ENCODE data around the gene ORAI1. TPM values are rescaled to one million over a fixed set of nuclear protein-coding genes. Genes with fewer than 3 reads are reported as not detected.
A peak's percentile ranks its signal among the peaks of the same experiment; 100 is the strongest.

ORAI1 gene
- total and polyA plus RNA-seq, 2 of the 13 experiments (the other 11 are each of a cell fraction or from before 2014, with no cell fraction given) = 9.2 to 17.2 TPM

DNA sequence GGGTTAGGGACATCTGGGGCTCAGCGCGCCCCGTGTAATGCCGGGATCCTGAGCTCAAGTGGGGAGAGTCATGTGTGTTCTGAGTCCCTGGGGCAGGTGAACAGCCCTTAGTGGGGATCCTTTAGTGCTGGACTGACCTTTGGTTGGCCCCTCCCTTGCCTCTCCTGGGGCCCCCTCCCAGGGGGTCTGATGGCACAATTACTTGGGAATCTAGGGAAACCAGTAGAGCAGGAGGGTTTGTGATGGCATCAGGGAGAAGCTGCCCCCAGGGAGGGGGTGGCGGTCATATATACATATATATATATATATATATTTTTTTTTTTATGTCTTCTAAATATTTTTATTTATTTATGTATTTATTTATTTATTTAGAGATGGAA lies 43.2 kb downstream of the ORAI1 start, which contains the start of gene MORN3 (continued):
- TF ChIP-seq, protein P1, sequence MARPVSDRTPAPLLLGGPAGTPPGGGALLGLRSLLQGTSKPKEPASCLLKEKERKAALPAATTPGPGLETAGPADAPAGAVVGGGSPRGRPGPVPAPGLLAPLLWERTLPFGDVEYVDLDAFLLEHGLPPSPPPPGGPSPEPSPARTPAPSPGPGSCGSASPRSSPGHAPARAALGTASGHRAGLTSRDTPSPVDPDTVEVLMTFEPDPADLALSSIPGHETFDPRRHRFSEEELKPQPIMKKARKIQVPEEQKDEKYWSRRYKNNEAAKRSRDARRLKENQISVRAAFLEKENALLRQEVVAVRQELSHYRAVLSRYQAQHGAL (CRISPR knock-in tag; IDR thresholded peaks at IDR 0.05; ENCODE audit: not compliant biosample characterization) = no peak
- TF ChIP-seq, protein P2, sequence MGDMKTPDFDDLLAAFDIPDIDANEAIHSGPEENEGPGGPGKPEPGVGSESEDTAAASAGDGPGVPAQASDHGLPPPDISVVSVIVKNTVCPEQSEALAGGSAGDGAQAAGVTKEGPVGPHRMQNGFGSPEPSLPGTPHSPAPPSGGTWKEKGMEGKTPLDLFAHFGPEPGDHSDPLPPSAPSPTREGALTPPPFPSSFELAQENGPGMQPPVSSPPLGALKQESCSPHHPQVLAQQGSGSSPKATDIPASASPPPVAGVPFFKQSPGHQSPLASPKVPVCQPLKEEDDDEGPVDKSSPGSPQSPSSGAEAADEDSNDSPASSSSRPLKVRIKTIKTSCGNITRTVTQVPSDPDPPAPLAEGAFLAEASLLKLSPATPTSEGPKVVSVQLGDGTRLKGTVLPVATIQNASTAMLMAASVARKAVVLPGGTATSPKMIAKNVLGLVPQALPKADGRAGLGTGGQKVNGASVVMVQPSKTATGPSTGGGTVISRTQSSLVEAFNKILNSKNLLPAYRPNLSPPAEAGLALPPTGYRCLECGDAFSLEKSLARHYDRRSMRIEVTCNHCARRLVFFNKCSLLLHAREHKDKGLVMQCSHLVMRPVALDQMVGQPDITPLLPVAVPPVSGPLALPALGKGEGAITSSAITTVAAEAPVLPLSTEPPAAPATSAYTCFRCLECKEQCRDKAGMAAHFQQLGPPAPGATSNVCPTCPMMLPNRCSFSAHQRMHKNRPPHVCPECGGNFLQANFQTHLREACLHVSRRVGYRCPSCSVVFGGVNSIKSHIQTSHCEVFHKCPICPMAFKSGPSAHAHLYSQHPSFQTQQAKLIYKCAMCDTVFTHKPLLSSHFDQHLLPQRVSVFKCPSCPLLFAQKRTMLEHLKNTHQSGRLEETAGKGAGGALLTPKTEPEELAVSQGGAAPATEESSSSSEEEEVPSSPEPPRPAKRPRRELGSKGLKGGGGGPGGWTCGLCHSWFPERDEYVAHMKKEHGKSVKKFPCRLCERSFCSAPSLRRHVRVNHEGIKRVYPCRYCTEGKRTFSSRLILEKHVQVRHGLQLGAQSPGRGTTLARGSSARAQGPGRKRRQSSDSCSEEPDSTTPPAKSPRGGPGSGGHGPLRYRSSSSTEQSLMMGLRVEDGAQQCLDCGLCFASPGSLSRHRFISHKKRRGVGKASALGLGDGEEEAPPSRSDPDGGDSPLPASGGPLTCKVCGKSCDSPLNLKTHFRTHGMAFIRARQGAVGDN (CRISPR knock-in tag; IDR thresholded peaks at IDR 0.05) = 0 out of 2 replicates have a peak, but pooled peaks have one; percentile 12
- no peak for TF ChIP-seq KLF12 (CRISPR knock-in tag; IDR thresholded peaks at IDR 0.05; ENCODE audit: borderline replicate concordance)
- TF ChIP-seq POLR2A (IDR thresholded peaks at IDR 0.05; ENCODE audit: insufficient read depth in 1 of 2, low read depth in 2 of 2, low read length in 2 of 2) = no peak
- TF ChIP-seq, protein P3, sequence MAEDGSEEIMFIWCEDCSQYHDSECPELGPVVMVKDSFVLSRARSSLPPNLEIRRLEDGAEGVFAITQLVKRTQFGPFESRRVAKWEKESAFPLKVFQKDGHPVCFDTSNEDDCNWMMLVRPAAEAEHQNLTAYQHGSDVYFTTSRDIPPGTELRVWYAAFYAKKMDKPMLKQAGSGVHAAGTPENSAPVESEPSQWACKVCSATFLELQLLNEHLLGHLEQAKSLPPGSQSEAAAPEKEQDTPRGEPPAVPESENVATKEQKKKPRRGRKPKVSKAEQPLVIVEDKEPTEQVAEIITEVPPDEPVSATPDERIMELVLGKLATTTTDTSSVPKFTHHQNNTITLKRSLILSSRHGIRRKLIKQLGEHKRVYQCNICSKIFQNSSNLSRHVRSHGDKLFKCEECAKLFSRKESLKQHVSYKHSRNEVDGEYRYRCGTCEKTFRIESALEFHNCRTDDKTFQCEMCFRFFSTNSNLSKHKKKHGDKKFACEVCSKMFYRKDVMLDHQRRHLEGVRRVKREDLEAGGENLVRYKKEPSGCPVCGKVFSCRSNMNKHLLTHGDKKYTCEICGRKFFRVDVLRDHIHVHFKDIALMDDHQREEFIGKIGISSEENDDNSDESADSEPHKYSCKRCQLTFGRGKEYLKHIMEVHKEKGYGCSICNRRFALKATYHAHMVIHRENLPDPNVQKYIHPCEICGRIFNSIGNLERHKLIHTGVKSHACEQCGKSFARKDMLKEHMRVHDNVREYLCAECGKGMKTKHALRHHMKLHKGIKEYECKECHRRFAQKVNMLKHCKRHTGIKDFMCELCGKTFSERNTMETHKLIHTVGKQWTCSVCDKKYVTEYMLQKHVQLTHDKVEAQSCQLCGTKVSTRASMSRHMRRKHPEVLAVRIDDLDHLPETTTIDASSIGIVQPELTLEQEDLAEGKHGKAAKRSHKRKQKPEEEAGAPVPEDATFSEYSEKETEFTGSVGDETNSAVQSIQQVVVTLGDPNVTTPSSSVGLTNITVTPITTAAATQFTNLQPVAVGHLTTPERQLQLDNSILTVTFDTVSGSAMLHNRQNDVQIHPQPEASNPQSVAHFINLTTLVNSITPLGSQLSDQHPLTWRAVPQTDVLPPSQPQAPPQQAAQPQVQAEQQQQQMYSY (CRISPR knock-in tag; IDR thresholded peaks at IDR 0.05) = no peak
- TF ChIP-seq, protein P4, sequence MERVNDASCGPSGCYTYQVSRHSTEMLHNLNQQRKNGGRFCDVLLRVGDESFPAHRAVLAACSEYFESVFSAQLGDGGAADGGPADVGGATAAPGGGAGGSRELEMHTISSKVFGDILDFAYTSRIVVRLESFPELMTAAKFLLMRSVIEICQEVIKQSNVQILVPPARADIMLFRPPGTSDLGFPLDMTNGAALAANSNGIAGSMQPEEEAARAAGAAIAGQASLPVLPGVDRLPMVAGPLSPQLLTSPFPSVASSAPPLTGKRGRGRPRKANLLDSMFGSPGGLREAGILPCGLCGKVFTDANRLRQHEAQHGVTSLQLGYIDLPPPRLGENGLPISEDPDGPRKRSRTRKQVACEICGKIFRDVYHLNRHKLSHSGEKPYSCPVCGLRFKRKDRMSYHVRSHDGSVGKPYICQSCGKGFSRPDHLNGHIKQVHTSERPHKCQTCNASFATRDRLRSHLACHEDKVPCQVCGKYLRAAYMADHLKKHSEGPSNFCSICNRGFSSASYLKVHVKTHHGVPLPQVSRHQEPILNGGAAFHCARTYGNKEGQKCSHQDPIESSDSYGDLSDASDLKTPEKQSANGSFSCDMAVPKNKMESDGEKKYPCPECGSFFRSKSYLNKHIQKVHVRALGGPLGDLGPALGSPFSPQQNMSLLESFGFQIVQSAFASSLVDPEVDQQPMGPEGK (CRISPR knock-in tag; IDR thresholded peaks at IDR 0.05) = peak; percentile 60; the same call in 1 of the 2 replicates
- no peak for TF ChIP-seq CREM (IDR thresholded peaks at IDR 0.05)
- TF ChIP-seq CREM (CRISPR knock-in tag; IDR thresholded peaks at IDR 0.05) = no peak
- TF ChIP-seq, protein P5, sequence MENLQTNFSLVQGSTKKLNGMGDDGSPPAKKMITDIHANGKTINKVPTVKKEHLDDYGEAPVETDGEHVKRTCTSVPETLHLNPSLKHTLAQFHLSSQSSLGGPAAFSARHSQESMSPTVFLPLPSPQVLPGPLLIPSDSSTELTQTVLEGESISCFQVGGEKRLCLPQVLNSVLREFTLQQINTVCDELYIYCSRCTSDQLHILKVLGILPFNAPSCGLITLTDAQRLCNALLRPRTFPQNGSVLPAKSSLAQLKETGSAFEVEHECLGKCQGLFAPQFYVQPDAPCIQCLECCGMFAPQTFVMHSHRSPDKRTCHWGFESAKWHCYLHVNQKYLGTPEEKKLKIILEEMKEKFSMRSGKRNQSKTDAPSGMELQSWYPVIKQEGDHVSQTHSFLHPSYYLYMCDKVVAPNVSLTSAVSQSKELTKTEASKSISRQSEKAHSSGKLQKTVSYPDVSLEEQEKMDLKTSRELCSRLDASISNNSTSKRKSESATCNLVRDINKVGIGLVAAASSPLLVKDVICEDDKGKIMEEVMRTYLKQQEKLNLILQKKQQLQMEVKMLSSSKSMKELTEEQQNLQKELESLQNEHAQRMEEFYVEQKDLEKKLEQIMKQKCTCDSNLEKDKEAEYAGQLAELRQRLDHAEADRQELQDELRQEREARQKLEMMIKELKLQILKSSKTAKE (CRISPR knock-in tag; IDR thresholded peaks at IDR 0.05; ENCODE audit: borderline replicate concordance) = no peak
- TF ChIP-seq REXO4 (CRISPR knock-in tag; IDR thresholded peaks at IDR 0.05; ENCODE audit: borderline replicate concordance) = no peak
